Activated gamma-delta T cell treated with anti-CD3 and anti-CD28 coated beads, Interleukin-2, amount 50 U/mL, for 16 hours (primary cell): ENCODE measurements around the gene SEBOX.

ENCODE experiments used
- DNase-seq: peaks from one replicate; pipeline ENCODE4 v3.0.0-alpha.2; 2020; ENCODE audit warnings: low read depth

Gene SEBOX

GRCh38 chr17:28317966-28318758 lies 46.8 kb downstream of the SEBOX start:
- no peak for DNase-seq

GRCh38 chr17:28317099-28317965 lies 47.7 kb downstream of the SEBOX start:
- DNase-seq: no peak

- no peak for DNase-seq
Measured at GRCh38 chr17:28315846-28316705, 48.9 kb downstream of the SEBOX start.

GRCh38 chr17:28313841-28314240 lies 51.2 kb downstream of the SEBOX start:
- no peak for DNase-seq
